H1 (cell line): ENCODE data around the gene CHI3L2. TPM values are rescaled to one million over a fixed set of nuclear protein-coding genes. Genes with fewer than 3 reads are reported as not detected.

Experiments used
- CHD2 ChIP-seq: IDR thresholded peaks from 2 replicates; pipeline ENCODE4 v1.6.1; 2012; ENCODE audit warnings: low read length, improper control_type of control experiment
- RBBP5 ChIP-seq: IDR thresholded peaks from 2 replicates; pipeline ENCODE4 v1.7.1; 2012; ENCODE audit warnings: low read depth, mild to moderate bottlenecking, inconsistent platforms, low read length, moderate library complexity, borderline replicate concordance
- SRF ChIP-seq: IDR thresholded peaks from 2 replicates; pipeline ENCODE4 v1.6.1; 2011; ENCODE audit warnings: mild to moderate bottlenecking, low read depth, low read length, moderate library complexity
- USF2 ChIP-seq: IDR thresholded peaks from 2 replicates; pipeline ENCODE4 v1.6.1; 2011; ENCODE audit warnings: low read length, improper control_type of control experiment
- polyA plus RNA-seq, 7 experiments: library from polyadenylated mRNA; depleted of rRNA in 3 of 7; stranded (reverse) in 5 of 7; unstranded in 2 of 7; fragments of >200 nt in 5 of 7; fragments of 200-250 nt in 2 of 7; gene quantifications; 1 replicate in 5 of 7; 2 replicates in 1 of 7; 4 replicates in 1 of 7; pipeline versions ENCODE4 v1.2.1 to v1.2.3, GENCODE V29; 2011 to 2013; ENCODE audit warnings: missing spikeins in 2 of 7, mixed read lengths in 2 of 7
- total RNA-seq: library from RNA; stranded (reverse); fragmentation: NEBNext Ultra II Directional; extraction: Animal tissue kit (Norgen Biotek cat#: 25700); gene quantifications from 2 replicates; pipeline ENCODE4 v1.2.1, GENCODE V29; 2021

Gene CHI3L2
- total and polyA plus RNA-seq, 2 of the 8 experiments (the other 6 are each of a cell fraction or from before 2014, with no cell fraction given) = not detected

DNA sequence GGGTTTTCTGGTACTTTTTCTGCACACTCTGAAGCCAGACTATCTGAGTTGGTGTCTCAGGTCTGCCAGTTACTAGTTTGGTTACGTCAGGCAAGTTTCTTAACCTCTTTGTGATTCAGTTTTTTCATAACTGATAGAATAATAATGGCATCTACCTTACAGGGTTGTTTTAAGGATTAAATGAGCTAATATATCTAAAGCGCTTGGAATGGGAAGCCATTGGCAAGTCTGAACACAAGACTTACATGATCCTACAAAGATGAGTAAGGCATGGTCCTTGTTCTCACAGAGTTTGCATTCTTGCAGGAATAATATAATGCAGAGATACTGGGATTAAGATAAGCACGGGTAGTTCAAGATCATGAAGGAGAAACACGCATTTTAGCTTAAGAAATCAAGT lies 17.9 kb upstream of the CHI3L2 start (continued):
- no peak for TF ChIP-seq RBBP5
- no peak for TF ChIP-seq SRF
- no peak for TF ChIP-seq USF2
- TF ChIP-seq CHD2 = no peak
